ENCODE measurements around the gene FAM83C. TPM values are rescaled to one million over a fixed set of nuclear protein-coding genes. Genes with fewer than 3 reads are reported as not detected.

FAM83C gene
- total RNA-seq, 1 experiment from 2014 or later: not detected

GRCh38 chr20:35305682-35306556, 13.7 kb upstream of the FAM83C start:
- H3K4me3 ChIP-seq (ENCODE audit: low read depth, low read length, poor library complexity, severe bottlenecking): no peak overlapping the region
- no TSS peak for BruUV-seq (replicated peaks)
- intact Hi-C loops (cut with micrococcal nuclease; ENCODE audit: unreplicated experiment): loop anchor here (5.0 kb wide), 1 partner anchor 131 kb away; the partner anchor contains the start of gene GDF5
- DNase-seq (ENCODE audit: low spot score): peak; percentile 40
- no peaks in the 10 kb centered on the region for H3K36me3 ChIP-seq (ENCODE audit: insufficient read depth, low read length, poor library complexity, severe bottlenecking)
- H3K27me3 ChIP-seq (replicated peaks; ENCODE audit: insufficient read depth, low read depth, low read length, poor library complexity): no peaks in the 10 kb centered on the region
- no peak overlapping the region for H3K27ac ChIP-seq (ENCODE audit: low read depth, low read length, poor library complexity, severe bottlenecking)
- H3K9me3 ChIP-seq (ENCODE audit: low read depth, low read length, poor library complexity, severe bottlenecking): no peaks in the 10 kb centered on the region
- no peaks in the 10 kb centered on the region for H3K4me1 ChIP-seq (ENCODE audit: insufficient read depth, low read length, poor library complexity, severe bottlenecking)
- ChIA-PET POLR2A (ENCODE audit: low non-redundant PET) (no interaction called here), CTCF (interaction anchor here (0.6 to 1.6 kb wide), 3 partner anchors 22 to 161 kb away, joined by 3 to 8 read pairs (median 7); partner anchors contain the start of gene EIF6)
- TF ChIP-seq EZH2 (IDR thresholded peaks at IDR 0.05; ENCODE audit: borderline replicate concordance, low read depth, low read length, poor library complexity, severe bottlenecking) (no peak), CTCF (conservative IDR thresholded peaks at IDR 0.05; ENCODE audit: low read depth, low read length) (no peak)

DNA sequence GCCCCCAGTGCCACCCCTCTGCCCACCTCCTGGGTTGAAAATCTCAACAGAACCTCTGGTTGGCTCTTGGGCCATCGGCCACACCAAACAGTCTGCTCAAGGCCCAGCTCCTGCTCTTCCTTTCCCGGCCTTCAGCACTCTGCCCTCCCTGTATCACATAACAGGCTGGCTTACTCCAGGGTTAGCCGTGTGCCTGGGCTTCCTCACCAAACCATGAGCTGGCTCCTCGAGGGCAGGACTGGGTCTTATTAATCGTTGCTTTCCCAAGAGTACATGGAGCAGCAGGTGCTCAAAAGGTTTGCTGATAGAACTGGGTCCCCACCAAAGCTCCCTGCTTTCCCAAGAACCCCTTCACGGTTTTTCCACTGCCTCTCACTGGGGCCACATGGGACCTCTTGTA, 12.7 kb upstream of the FAM83C start:
- Histone ChIP-seq H3K4me1 (ENCODE audit: insufficient read depth, low read length, poor library complexity, severe bottlenecking) (no peaks in the 10 kb centered on the region), H3K36me3 (ENCODE audit: insufficient read depth, low read length, poor library complexity, severe bottlenecking) (no peaks in the 10 kb centered on the region), H3K27me3 (replicated peaks; ENCODE audit: insufficient read depth, low read depth, low read length, poor library complexity) (no peaks in the 10 kb centered on the region), H3K9me3 (ENCODE audit: low read depth, low read length, poor library complexity, severe bottlenecking) (no peaks in the 10 kb centered on the region), H3K27ac (ENCODE audit: low read depth, low read length, poor library complexity, severe bottlenecking) (no peak overlapping the region), H3K4me3 (ENCODE audit: low read depth, low read length, poor library complexity, severe bottlenecking) (no peak overlapping the region)
- ChIA-PET POLR2A (ENCODE audit: low non-redundant PET) (interaction anchor here (0.6 kb wide), 1 partner anchor 36 kb away, joined by 4 read pairs; no protein-coding TSS in a partner anchor), CTCF (interaction anchor here (1.8 kb wide), 1 partner anchor 25 kb away, joined by 5 read pairs; no protein-coding TSS in a partner anchor)
- no TSS peak for BruUV-seq (replicated peaks)
- intact Hi-C loops (cut with micrococcal nuclease; ENCODE audit: unreplicated experiment): loop anchor here (5.0 kb wide), 2 partner anchors 132 to 142 kb away; partner anchors contain the start of gene GDF5
- TF ChIP-seq CTCF (conservative IDR thresholded peaks at IDR 0.05; ENCODE audit: low read depth, low read length): no peak
- no peak for DNase-seq (ENCODE audit: low spot score)

DNA sequence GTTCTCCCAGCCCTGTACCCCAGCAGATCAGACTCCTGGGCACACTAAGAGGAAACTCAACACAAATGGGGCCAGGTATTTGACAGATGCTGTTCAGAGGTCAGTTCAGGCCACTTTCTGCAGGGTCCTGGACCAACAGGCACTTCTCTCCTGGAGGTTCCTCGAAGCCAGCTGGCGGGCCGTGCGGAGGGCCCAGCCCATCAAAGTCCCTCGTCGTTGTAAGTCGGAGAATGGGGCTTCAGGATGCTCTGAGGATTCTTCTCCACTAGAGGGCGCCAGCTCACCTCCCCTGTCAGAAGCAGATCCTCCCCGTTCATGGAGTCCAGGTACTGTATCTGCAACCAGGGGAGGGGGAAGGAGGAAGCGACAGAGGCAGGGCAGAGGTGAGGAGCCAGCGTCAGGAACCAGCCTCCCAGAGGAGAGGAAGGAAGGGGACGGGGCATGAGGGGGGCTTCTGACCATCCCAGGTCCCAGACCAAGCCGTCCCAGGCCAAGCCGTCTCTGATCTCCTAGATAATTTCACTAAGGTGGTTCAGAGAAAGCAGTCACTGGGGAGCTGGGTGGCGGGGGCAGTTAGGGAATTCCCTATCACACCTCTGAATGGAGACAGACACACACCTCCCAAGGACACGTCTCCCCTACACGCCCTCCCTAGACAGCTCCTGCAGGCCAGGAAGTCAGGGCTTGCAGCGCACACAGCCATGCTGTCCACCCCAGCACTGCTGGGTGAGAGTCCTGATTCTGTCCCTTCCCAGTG, 11.7 kb upstream of the FAM83C start:
- TF ChIP-seq EZH2 (IDR thresholded peaks at IDR 0.05; ENCODE audit: borderline replicate concordance, low read depth, low read length, poor library complexity, severe bottlenecking) (no peak), CTCF (conservative IDR thresholded peaks at IDR 0.05; ENCODE audit: low read depth, low read length) (peak; percentile 95)
- Histone ChIP-seq H3K4me1 (ENCODE audit: insufficient read depth, low read length, poor library complexity, severe bottlenecking) (no peaks in the 10 kb centered on the region), H3K27me3 (replicated peaks; ENCODE audit: insufficient read depth, low read depth, low read length, poor library complexity) (no peaks in the 10 kb centered on the region), H3K27ac (ENCODE audit: low read depth, low read length, poor library complexity, severe bottlenecking) (no peak overlapping the region), H3K36me3 (ENCODE audit: insufficient read depth, low read length, poor library complexity, severe bottlenecking) (no peaks in the 10 kb centered on the region), H3K4me3 (ENCODE audit: low read depth, low read length, poor library complexity, severe bottlenecking) (no peak overlapping the region), H3K9me3 (ENCODE audit: low read depth, low read length, poor library complexity, severe bottlenecking) (no peaks in the 10 kb centered on the region)
- peak; percentile 86 for DNase-seq (ENCODE audit: low spot score)
- BruUV-seq (replicated peaks): no TSS peak
- ChIA-PET POLR2A (ENCODE audit: low non-redundant PET) (no interaction called here), CTCF (interaction anchor here (0.9 to 1.8 kb wide), 3 partner anchors 9 to 26 kb away, joined by 4 to 5 read pairs (median 5); partner anchors contain the start of gene EIF6)
- intact Hi-C loops (cut with micrococcal nuclease; ENCODE audit: unreplicated experiment): loop anchor here (5.0 kb wide), 1 partner anchor 143 kb away; no protein-coding TSS in a partner anchor

Data from A673 (cell line).